Right lobe of liver (tissue), 6 donors: ENCODE results near the gene C11orf54. TPM values are rescaled to one million over a fixed set of nuclear protein-coding genes. Genes with fewer than 3 reads are reported as not detected.
"Not testable (repeated sequence)": the region's sequence is repeated elsewhere in the genome, so short reads cannot be mapped to it uniquely, and the experiment has no call there.

ENCODE experiments used
- ATAC-seq, 4 donors: fragments of 200-7000 bp; cut with Tn5 transposase; one replicate each; pipeline ENCODE4 v1.9.1; 2020; ENCODE audit warnings: mild to moderate bottlenecking in 4 of 4, moderate library complexity in 4 of 4
- DNase-seq, 3 donors: peaks; one replicate each; pipeline ENCODE4 v3.0.0-alpha.2; 2020
- H3K27ac ChIP-seq, 3 donors: fragments of 200-600 bp; one replicate each; pipeline ENCODE4 v1.8.0; 2022
- H3K27me3 ChIP-seq, 2 donors: fragments of 200-600 bp; one replicate each; pipeline ENCODE4 v1.8.0; 2022
- H3K36me3 ChIP-seq, 4 donors: fragments of 200-600 bp; sonication (generic) in 1 of 4; one replicate each; pipeline versions ENCODE4 v1.5.1 to v1.8.0; 2017 to 2022; ENCODE audit warnings: control low read depth in 1 of 4
- H3K4me1 ChIP-seq, 4 donors: fragments of 200-600 bp; sonication (generic) in 1 of 4; one replicate each; pipeline versions ENCODE4 v1.5.1 to v1.8.0; 2017 to 2022; ENCODE audit warnings: control low read depth in 1 of 4
- H3K4me3 ChIP-seq, 3 donors: fragments of 200-600 bp; one replicate each; pipeline ENCODE4 v1.8.0; 2022
- H3K9me3 ChIP-seq, 4 donors: fragments of 200-600 bp; sonication (generic) in 1 of 4; one replicate each; pipeline versions ENCODE4 v1.5.1 to v1.8.0; 2017 to 2022; ENCODE audit warnings: control low read depth in 1 of 4
- POLR2A ChIP-seq: fragments of 450-650 bp; IDR thresholded peaks from one replicate; pipeline ENCODE4 v1.6.1; 2017; ENCODE audit warnings: antibody characterized with exemption, mild to moderate bottlenecking
- WGBS: methylation state at CpG from one replicate; pipeline ENCODE4 v1.1.6; 2018; ENCODE audit warnings: low coverage, low lambda C conversion rate; ENCODE audit not compliant: insufficient coverage; ENCODE audit errors: missing lambda C conversion rate; 5-methylcytosine and 5-hydroxymethylcytosine counted together
- intact Hi-C, 2 donors: fragments of 100-400 bp; cut with DNase I; formaldehyde crosslinking; loops; one replicate each; pipeline versions ENCODE4 v1.11.2 to v1.14.1; 2022
- total RNA-seq, 6 experiments: library from RNA; depleted of rRNA in 2 of 6; stranded (reverse); fragments of >200 nt in 2 of 6; fragmentation: NEBNext Ultra II Directional in 3 of 6; extraction: Animal tissue kit (Norgen Biotek cat#: 25700) in 3 of 6; gene quantifications; one replicate each; pipeline versions ENCODE4 v1.1.0 to v1.2.4, GENCODE V29; 2016 to 2023
- TF ChIP-seq, protein P1 (sequence below), 4 donors: fragments of 200-600 bp in 3 of 4; fragments of 450-650 bp in 1 of 4; IDR thresholded peaks; one replicate each; pipeline versions ENCODE4 v1.5.1 to v1.8.0; 2016 to 2022; ENCODE audit warnings: antibody characterized with exemption in 4 of 4, mild to moderate bottlenecking in 2 of 4
- donor health status: DM: no; HTN: yes; CAD: no.
- donor health status: DM: no; HTN: no; CAD: no.
- donor health status: DM: no; HTN: no; CAD: no.
- donor health status: DM: no; HTN: yes; CAD: no.
- donor health status: DM: no; HTN: yes; CAD: no.

The C11orf54 gene
- total RNA-seq, 6 experiments from 2014 or later = 79.9 to 204 (median 124) TPM

DNA sequence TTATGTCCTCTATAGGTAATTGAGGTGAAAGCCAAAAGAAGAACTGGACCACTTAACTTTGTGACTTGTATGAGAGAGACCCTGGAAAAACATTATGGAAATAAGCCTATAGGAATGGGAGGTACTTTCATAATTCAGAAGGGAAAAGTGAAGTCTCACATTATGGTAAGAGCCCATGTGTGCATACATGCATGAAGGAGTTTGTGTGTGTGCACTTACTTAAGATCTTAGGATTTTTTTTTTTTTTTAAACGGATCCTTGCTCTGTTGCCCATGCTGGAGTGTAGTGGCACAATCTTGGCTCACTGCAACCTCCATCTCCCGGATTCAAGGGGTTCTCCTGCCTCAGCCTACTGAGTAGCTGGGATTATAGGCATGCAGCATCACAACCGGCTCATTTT is 15.8 kb downstream of the C11orf54 start:
- ATAC-seq = no peak
- H3K36me3 ChIP-seq = peaks cover 0 to 89% (median 41%) of the 10 kb centered on the region in 4 donors
- no peak for DNase-seq
- TF ChIP-seq POLR2A = no peak
- TF ChIP-seq, protein P1, sequence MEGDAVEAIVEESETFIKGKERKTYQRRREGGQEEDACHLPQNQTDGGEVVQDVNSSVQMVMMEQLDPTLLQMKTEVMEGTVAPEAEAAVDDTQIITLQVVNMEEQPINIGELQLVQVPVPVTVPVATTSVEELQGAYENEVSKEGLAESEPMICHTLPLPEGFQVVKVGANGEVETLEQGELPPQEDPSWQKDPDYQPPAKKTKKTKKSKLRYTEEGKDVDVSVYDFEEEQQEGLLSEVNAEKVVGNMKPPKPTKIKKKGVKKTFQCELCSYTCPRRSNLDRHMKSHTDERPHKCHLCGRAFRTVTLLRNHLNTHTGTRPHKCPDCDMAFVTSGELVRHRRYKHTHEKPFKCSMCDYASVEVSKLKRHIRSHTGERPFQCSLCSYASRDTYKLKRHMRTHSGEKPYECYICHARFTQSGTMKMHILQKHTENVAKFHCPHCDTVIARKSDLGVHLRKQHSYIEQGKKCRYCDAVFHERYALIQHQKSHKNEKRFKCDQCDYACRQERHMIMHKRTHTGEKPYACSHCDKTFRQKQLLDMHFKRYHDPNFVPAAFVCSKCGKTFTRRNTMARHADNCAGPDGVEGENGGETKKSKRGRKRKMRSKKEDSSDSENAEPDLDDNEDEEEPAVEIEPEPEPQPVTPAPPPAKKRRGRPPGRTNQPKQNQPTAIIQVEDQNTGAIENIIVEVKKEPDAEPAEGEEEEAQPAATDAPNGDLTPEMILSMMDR (IDR thresholded peaks at IDR 0.05) = no peak
- 87% methylated on average over 3 of the region's 3 CpGs for WGBS
- intact Hi-C loops = no loop called here
- H3K9me3 ChIP-seq = no peaks in the 10 kb centered on the region
- H3K27ac ChIP-seq = no peak overlapping the region
- H3K4me3 ChIP-seq = no peak overlapping the region
- H3K27me3 ChIP-seq = no peaks in the 10 kb centered on the region
- no peaks in the 10 kb centered on the region for H3K4me1 ChIP-seq

DNA sequence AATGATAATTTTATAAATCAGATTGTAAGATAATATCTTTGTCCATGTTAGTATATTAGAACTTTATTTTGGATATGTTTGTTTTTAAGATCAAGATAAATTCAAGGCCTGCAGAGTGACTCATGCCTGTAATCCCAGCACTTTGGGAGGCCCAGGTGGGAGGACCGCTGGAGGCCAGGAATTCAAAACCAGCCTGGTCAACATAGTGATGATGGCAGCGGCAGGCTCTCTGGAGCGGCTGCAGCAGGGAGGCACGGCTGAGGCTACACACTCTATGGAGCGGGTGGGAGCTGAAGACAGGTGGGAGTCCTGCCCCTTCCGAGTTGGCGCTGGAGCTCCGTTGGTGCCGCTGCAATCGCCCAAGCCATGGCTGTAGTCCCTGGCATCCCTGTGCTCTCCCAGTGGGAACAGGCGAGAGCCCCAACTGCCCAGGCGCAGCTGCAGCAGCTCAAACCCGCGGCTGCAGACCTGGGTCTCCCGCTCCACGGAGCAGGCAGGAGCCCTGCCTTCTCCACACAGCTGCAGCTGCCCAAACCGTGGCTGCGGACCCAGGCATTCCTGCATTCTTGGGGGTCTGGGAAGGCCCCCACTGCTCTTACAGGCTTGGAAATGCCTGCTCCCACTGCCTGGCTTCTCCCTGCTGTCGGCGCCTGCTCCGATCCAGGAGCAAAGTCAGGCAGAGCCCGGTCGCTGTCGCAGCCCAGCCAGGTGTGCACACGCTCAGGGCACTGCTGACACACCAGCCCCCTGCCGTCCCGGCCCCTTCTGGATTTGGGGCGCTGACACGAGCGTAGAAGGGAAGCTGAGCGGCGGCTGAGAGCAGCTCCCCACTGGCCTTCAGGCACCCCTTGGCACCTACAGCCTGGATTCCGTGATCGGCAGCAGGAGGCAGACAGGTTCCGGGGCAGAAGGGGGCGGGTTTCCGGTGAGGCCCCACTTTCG is 16.7 kb downstream of the C11orf54 start:
- peaks cover 0 to 98% (median 43%) of the 10 kb centered on the region in 4 donors for H3K36me3 ChIP-seq
- intact Hi-C loops = no loop called here
- no peak overlapping the region for H3K4me3 ChIP-seq
- ATAC-seq (peak in 1 of 4 donors; percentile 46), DNase-seq (no peak)
- H3K27me3 ChIP-seq = no peaks in the 10 kb centered on the region
- H3K27ac ChIP-seq = no peak overlapping the region
- no peak for TF ChIP-seq POLR2A
- TF ChIP-seq, protein P1 (IDR thresholded peaks at IDR 0.05) = no peak
- no peaks in the 10 kb centered on the region for H3K9me3 ChIP-seq
- 92% methylated on average over 2 of the region's 38 CpGs for WGBS
- no peaks in the 10 kb centered on the region for H3K4me1 ChIP-seq

DNA sequence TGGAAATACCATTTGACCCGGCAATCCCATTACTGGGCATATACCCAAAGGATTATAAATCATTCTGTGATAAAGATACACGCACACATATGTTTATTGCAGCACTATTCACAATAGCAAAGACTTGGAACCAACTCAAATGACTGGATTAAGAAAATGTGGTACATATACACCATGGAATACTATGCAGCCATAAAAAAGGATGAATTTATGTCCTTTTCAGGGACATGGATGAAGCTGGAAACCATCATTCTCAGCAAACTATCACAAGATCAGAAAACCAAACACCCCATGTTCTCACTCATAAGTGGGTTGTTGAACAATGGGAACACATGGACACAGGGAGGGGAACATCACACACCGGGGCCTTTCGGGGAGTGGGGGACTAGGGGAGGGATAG is 17.7 kb downstream of the C11orf54 start:
- H3K27ac ChIP-seq, H3K4me3 ChIP-seq, DNase-seq, H3K27me3 ChIP-seq, H3K4me1 ChIP-seq, intact Hi-C loops, H3K9me3 ChIP-seq, ATAC-seq: not testable (repeated sequence)
- WGBS = 92% methylated on average over 2 of the region's 4 CpGs
- H3K36me3 ChIP-seq = peaks cover 0 to 92% (median 44%) of the 10 kb centered on the region in 4 donors

DNA sequence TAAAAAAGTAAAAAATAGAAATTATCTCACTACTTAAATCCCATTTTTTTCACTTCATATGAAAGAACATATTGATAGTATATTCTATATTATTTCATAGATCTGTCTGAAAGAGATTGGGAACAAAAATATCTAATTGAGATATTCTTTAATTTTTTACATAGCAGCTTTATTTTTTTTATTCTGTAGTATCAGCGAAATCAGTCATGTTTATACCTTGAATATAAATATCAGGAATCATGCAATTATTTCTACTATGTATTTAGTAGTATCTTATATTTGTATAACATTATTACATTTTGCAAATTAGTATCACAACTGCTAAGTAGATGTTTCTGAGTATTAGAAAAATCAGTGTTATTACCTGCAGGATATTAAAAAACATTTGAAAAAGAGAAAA is 20.4 kb downstream of the C11orf54 start:
- DNase-seq = no peak
- WGBS = 100% methylated on average over 1 of the region's 1 CpG

More for the DNA sequence above, 20.4 kb downstream of the C11orf54 start:
- Histone ChIP-seq H3K4me1 (peaks cover 0 to 9% (median 0%) of the 10 kb centered on the region in 4 donors), H3K27me3 (no peaks in the 10 kb centered on the region), H3K4me3 (no peak overlapping the region), H3K27ac (no peak overlapping the region), H3K36me3 (peaks cover 0 to 71% (median 31%) of the 10 kb centered on the region in 4 donors), H3K9me3 (no peaks in the 10 kb centered on the region)
- intact Hi-C loops = no loop called here
- no peak for ATAC-seq
- TF ChIP-seq, protein P1 (IDR thresholded peaks at IDR 0.05) = no peak
- TF ChIP-seq POLR2A = no peak
